OCI-LY1 (cell line): ENCODE measurements around the gene MACIR.

Experiments used
- CTCF ChIP-seq: fragments of 200-600 bp; sonication (generic), shearing (Covaris generic); IDR thresholded peaks from 2 replicates; pipeline ENCODE4 v1.5.1; 2017; ENCODE audit warnings: mild to moderate bottlenecking, antibody characterized with exemption, low read length, moderate library complexity, mixed read lengths
- EZH2 ChIP-seq: fragments of 200-600 bp; sonication (generic), shearing (Covaris generic); IDR thresholded peaks from 2 replicates; pipeline ENCODE4 v1.8.0; 2017; ENCODE audit warnings: borderline replicate concordance, mixed run types, mild to moderate bottlenecking, antibody characterized with exemption, low read length, moderate library complexity, mixed read lengths

GRCh38 chr5:103327893-103328292 lies 69.3 kb downstream of the MACIR start:
- TF ChIP-seq CTCF (no peak), EZH2 (no peak)
